Measurements from ENCODE around the gene TGFBR2.

DNA sequence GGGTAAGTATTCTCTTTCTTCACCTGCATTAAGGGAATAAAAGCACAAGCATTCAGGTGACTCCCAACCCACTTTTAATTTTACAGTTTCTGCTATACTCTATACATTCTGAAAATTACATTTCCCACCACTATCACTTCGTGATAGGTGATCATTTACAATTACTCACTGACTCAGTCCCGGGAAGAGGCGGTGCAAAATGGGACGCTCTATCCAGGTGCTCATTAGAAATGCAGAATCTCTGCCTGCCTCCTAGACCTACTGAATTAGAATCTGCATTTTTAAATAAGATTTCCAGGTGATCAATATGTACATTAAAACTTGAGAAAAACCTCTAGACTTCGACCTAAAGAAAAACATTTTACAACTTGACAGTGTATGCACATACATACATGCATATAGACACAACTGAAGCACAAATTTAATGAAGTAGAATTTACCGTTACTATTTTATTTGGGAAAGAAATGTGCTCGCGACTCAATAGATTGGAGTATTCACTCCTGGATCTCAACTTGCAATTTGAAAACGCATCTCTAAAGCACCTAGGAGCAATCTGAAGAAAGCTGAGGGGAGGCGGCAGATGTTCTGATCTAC is 598 bp upstream of the TGFBR2 start:
- TF ChIP-seq, protein P1, sequence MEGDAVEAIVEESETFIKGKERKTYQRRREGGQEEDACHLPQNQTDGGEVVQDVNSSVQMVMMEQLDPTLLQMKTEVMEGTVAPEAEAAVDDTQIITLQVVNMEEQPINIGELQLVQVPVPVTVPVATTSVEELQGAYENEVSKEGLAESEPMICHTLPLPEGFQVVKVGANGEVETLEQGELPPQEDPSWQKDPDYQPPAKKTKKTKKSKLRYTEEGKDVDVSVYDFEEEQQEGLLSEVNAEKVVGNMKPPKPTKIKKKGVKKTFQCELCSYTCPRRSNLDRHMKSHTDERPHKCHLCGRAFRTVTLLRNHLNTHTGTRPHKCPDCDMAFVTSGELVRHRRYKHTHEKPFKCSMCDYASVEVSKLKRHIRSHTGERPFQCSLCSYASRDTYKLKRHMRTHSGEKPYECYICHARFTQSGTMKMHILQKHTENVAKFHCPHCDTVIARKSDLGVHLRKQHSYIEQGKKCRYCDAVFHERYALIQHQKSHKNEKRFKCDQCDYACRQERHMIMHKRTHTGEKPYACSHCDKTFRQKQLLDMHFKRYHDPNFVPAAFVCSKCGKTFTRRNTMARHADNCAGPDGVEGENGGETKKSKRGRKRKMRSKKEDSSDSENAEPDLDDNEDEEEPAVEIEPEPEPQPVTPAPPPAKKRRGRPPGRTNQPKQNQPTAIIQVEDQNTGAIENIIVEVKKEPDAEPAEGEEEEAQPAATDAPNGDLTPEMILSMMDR (IDR thresholded peaks at IDR 0.05; ENCODE audit: poor library complexity) = no peak
- TF ChIP-seq EZH2 (IDR thresholded peaks at IDR 0.05; ENCODE audit: borderline replicate concordance) = no peak
- TF ChIP-seq EZH2phosphoT487 (IDR thresholded peaks at IDR 0.05; ENCODE audit: low read depth, severe bottlenecking, unreplicated experiment) = no peak
